Choroid plexus epithelial cell (primary cell): Measurements from ENCODE around the gene KLK6.
"Not testable (repeated sequence)": the region's sequence is repeated elsewhere in the genome, so short reads cannot be mapped to it uniquely, and the experiment has no call there.

Experiments
- DNase-seq: peaks from one replicate; pipeline ENCODE4 v3.0.0-alpha.2; 2010; ENCODE audit warnings: low read depth
- H3K4me3 ChIP-seq: 2 replicates; pipeline ENCODE4 v1.5.1; 2011; ENCODE audit warnings: low read depth, mild to moderate bottlenecking, control low read depth, low read length, moderate library complexity
- TF ChIP-seq, protein P1 (sequence below): conservative IDR thresholded peaks from 2 replicates; pipeline ENCODE4 v1.5.1; 2011; ENCODE audit warnings: low read depth, mild to moderate bottlenecking, control low read depth, inconsistent platforms, low read length, moderate library complexity

KLK6 gene

GRCh38 chr19:50979758-50980157, 10.4 kb upstream of the KLK6 start:
- no peak for DNase-seq
- TF ChIP-seq, protein P1, sequence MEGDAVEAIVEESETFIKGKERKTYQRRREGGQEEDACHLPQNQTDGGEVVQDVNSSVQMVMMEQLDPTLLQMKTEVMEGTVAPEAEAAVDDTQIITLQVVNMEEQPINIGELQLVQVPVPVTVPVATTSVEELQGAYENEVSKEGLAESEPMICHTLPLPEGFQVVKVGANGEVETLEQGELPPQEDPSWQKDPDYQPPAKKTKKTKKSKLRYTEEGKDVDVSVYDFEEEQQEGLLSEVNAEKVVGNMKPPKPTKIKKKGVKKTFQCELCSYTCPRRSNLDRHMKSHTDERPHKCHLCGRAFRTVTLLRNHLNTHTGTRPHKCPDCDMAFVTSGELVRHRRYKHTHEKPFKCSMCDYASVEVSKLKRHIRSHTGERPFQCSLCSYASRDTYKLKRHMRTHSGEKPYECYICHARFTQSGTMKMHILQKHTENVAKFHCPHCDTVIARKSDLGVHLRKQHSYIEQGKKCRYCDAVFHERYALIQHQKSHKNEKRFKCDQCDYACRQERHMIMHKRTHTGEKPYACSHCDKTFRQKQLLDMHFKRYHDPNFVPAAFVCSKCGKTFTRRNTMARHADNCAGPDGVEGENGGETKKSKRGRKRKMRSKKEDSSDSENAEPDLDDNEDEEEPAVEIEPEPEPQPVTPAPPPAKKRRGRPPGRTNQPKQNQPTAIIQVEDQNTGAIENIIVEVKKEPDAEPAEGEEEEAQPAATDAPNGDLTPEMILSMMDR, result no peak
- no peak overlapping the region for H3K4me3 ChIP-seq

- TF ChIP-seq, protein P1, result no peak
- no peak for DNase-seq
- H3K4me3 ChIP-seq, result no peak overlapping the region
Measured at GRCh38 chr19:50978772-50979390, 9.5 kb upstream of the KLK6 start.

DNA sequence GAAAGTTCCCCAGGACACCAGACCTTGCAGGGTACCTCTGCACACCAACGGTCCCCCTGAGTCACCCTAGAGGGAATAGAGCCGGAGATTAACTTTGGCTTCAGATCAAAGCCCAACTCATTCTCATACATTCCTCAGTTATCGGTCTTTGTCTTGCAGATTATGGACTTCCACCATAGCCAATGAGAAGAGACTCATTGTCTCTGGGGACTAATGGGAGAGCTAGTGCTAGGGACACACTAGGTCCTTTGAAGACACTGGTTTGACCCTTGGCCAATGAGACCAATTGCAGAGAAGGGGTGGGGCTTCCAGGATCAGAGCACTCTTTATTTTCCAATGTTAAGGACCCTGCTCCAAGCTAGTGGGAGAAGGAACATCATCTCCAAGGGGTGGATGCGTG, 8.2 kb upstream of the KLK6 start:
- TF ChIP-seq, protein P1, result no peak
- DNase-seq, result no peak

GRCh38 chr19:50975766-50976165, 6.4 kb upstream of the KLK6 start:
- TF ChIP-seq, protein P1, result no peak
- DNase-seq, result no peak
- H3K4me3 ChIP-seq, result no peak overlapping the region

More for the DNA sequence above, 8.2 kb upstream of the KLK6 start:
- no peak overlapping the region for H3K4me3 ChIP-seq

GRCh38 chr19:50974702-50975556, 5.5 kb upstream of the KLK6 start:
- DNase-seq, result no peak
- TF ChIP-seq, protein P1, result no peak
- no peak overlapping the region for H3K4me3 ChIP-seq

- no peak overlapping the region for H3K4me3 ChIP-seq
- DNase-seq, result no peak
Measured at GRCh38 chr19:50972795-50973376, 3.5 kb upstream of the KLK6 start.

GRCh38 chr19:50969810-50970209, 419 bp upstream of the KLK6 start:
- not testable (repeated sequence) for H3K4me3 ChIP-seq, DNase-seq

More at GRCh38 chr19:50972795-50973376, 3.5 kb upstream of the KLK6 start:
- TF ChIP-seq, protein P1, result no peak
